HEK293T (cell line): ENCODE measurements around the gene TBC1D30.

Experiments used
- CTCF ChIA-PET: fragments of 350-600 bp; formaldehyde crosslinking; extraction: SDS; loops from one replicate; lab custom pipeline; 2021; ENCODE audit warnings: antibody characterized with exemption, inconsistent platforms; lab: Yijun Ruan, JAX
- POLR2A ChIA-PET: fragments of 350-600 bp; formaldehyde crosslinking; extraction: SDS; loops from one replicate; lab custom pipeline; 2020; ENCODE audit warnings: antibody characterized with exemption, inconsistent platforms; lab: Yijun Ruan, JAX
- DNase-seq: peaks from one replicate; pipeline ENCODE4 v3.0.0; 2012; ENCODE audit warnings: mixed read lengths; ENCODE audit errors: extremely low spot score
- ARNT ChIP-seq: fragments of 450-650 bp; IDR thresholded peaks from 2 replicates; pipeline ENCODE4 v1.6.1; 2017; ENCODE audit warnings: mild to moderate bottlenecking
- BHLHE40 ChIP-seq: fragments of 450-650 bp; IDR thresholded peaks from 2 replicates; pipeline ENCODE4 v1.6.1; 2016; ENCODE audit warnings: mild to moderate bottlenecking, moderate library complexity, borderline replicate concordance
- CTBP1 ChIP-seq: fragments of 450-650 bp; IDR thresholded peaks from 2 replicates; pipeline ENCODE4 v1.6.1; 2016; ENCODE audit warnings: borderline replicate concordance
- ELF4 ChIP-seq: fragments of 450-650 bp; IDR thresholded peaks from 2 replicates; pipeline ENCODE4 v1.6.1; 2017; ENCODE audit warnings: antibody characterized with exemption
- FOXA1 ChIP-seq: fragments of 450-650 bp; IDR thresholded peaks from 2 replicates; pipeline ENCODE4 v1.6.1; 2016; ENCODE audit warnings: mild to moderate bottlenecking
- FOXK2 ChIP-seq: fragments of 450-650 bp; IDR thresholded peaks from 2 replicates; pipeline ENCODE4 v1.6.1; 2016; ENCODE audit warnings: mild to moderate bottlenecking
- FOXM1 ChIP-seq: fragments of 450-650 bp; IDR thresholded peaks from 2 replicates; pipeline ENCODE4 v1.6.1; 2017; ENCODE audit warnings: mild to moderate bottlenecking, borderline replicate concordance
- HDGF ChIP-seq: fragments of 450-650 bp; IDR thresholded peaks from 2 replicates; pipeline ENCODE4 v1.6.1; 2017; ENCODE audit warnings: antibody characterized with exemption, borderline replicate concordance
- L3MBTL2 ChIP-seq: fragments of 450-650 bp; conservative IDR thresholded peaks from 2 replicates; pipeline ENCODE4 v1.6.1; 2016; ENCODE audit warnings: mild to moderate bottlenecking
- LEF1 ChIP-seq: fragments of 450-650 bp; IDR thresholded peaks from 2 replicates; pipeline ENCODE4 v1.6.1; 2017; ENCODE audit warnings: mild to moderate bottlenecking, borderline replicate concordance
- NFRKB ChIP-seq: fragments of 450-650 bp; IDR thresholded peaks from 2 replicates; pipeline ENCODE4 v1.6.1; 2016; ENCODE audit warnings: mild to moderate bottlenecking, moderate library complexity
- PKNOX1 ChIP-seq: fragments of 450-650 bp; IDR thresholded peaks from 2 replicates; pipeline ENCODE4 v1.6.1; 2016
- SP1 ChIP-seq: fragments of 450-650 bp; IDR thresholded peaks from 2 replicates; pipeline ENCODE4 v1.6.1; 2017
- SUZ12 ChIP-seq: fragments of 450-650 bp; IDR thresholded peaks from 2 replicates; pipeline ENCODE4 v1.6.1; 2016; ENCODE audit warnings: mild to moderate bottlenecking
- TARDBP ChIP-seq: fragments of 450-650 bp; IDR thresholded peaks from 2 replicates; pipeline ENCODE4 v1.6.1; 2016
- ZNF384 ChIP-seq: fragments of 450-650 bp; IDR thresholded peaks from 2 replicates; pipeline ENCODE4 v1.6.1; 2016

The TBC1D30 gene

GRCh38 chr12:64903479-64904152 is 79.2 kb downstream of the TBC1D30 start:
- CTCF ChIA-PET, result no interaction called here
- DNase-seq, result no peak
- TF ChIP-seq LEF1 (no peak), PKNOX1 (no peak), FOXA1 (no peak), SUZ12 (no peak), ZNF384 (no peak), TARDBP (no peak), HDGF (no peak), ARNT (no peak), CTBP1 (no peak), ELF4 (no peak), L3MBTL2 (no peak), NFRKB (no peak), BHLHE40 (no peak), SP1 (no peak), FOXM1 (no peak), FOXK2 (no peak)
- POLR2A ChIA-PET, result no interaction called here

- ChIA-PET CTCF (no interaction called here), POLR2A (no interaction called here)
- no peak for TF ChIP-seq SUZ12
- no peak for TF ChIP-seq FOXM1
- TF ChIP-seq ELF4, result no peak
- TF ChIP-seq HDGF, result no peak
- no peak for TF ChIP-seq TARDBP
- no peak for TF ChIP-seq ARNT
- TF ChIP-seq CTBP1, result no peak
- TF ChIP-seq FOXK2, result no peak
- TF ChIP-seq PKNOX1, result no peak
- no peak for TF ChIP-seq SP1
- TF ChIP-seq NFRKB, result no peak
- no peak for TF ChIP-seq BHLHE40
- no peak for TF ChIP-seq L3MBTL2
- no peak for DNase-seq
Observed at GRCh38 chr12:64907097-64907496, 82.7 kb downstream of the TBC1D30 start.

- ChIA-PET POLR2A (no interaction called here), CTCF (no interaction called here)
- DNase-seq, result no peak
- TF ChIP-seq L3MBTL2, result no peak
- TF ChIP-seq TARDBP, result no peak
- no peak for TF ChIP-seq PKNOX1
- TF ChIP-seq LEF1, result no peak
- no peak for TF ChIP-seq ZNF384
- TF ChIP-seq SUZ12, result no peak
- no peak for TF ChIP-seq FOXK2
- TF ChIP-seq FOXA1, result no peak
- TF ChIP-seq ARNT, result no peak
Observed at GRCh38 chr12:64909124-64909523, 84.7 kb downstream of the TBC1D30 start.

- no peak for DNase-seq
- CTCF ChIA-PET, result no interaction called here
- POLR2A ChIA-PET, result no interaction called here
- TF ChIP-seq ARNT (no peak), LEF1 (no peak), ZNF384 (no peak), PKNOX1 (no peak), SUZ12 (no peak)
Observed at GRCh38 chr12:64911081-64911480, 86.6 kb downstream of the TBC1D30 start.

- TF ChIP-seq SUZ12, result no peak
- TF ChIP-seq FOXM1, result no peak
- no peak for TF ChIP-seq FOXK2
- no peak for TF ChIP-seq L3MBTL2
- TF ChIP-seq LEF1, result no peak
- TF ChIP-seq ELF4, result no peak
- TF ChIP-seq CTBP1, result no peak
- TF ChIP-seq FOXA1, result no peak
- no peak for TF ChIP-seq NFRKB
- no peak for TF ChIP-seq ARNT
- no peak for TF ChIP-seq SP1
- TF ChIP-seq PKNOX1, result no peak
- ChIA-PET CTCF (no interaction called here), POLR2A (no interaction called here)
- DNase-seq, result no peak
Observed at GRCh38 chr12:64911912-64912311, 87.5 kb downstream of the TBC1D30 start.
